ENCODE measurements around the gene CFAP61.
A peak's percentile ranks its signal among the peaks of the same experiment; 100 is the strongest.
"Not testable (repeated sequence)": the region's sequence is repeated elsewhere in the genome, so short reads cannot be mapped to it uniquely, and the experiment has no call there.

The CFAP61 gene

DNA sequence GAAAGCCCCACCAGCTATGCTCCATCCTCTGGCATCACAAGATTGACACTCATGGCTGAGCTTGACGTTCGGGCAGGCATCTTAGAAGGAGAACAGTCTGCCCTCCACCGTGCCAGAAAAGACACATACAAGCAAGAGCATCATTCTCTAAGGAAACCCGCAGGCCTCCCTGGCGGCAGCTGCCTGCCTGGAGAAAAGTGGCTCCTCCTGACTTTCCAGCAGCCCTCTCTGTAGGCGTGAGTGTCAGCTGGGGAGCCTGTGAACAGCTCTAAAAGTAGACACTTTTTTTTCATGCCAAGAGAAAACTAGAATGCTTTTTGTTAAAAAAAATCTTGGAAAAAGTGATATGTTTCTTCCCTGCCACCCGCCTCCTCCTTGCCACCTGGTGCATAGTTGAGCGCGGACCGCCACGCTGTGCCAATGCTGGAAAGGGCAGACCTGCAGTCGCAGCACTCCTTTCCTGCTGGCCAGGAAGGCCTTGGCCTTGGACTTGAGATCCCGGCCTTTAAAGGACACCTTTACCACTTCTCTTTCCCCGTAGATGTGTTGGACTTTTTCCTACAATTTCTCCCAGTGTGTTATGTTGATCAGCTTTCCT lies 285.9 kb downstream of the CFAP61 start:
- no peak for FAIRE-seq

DNA sequence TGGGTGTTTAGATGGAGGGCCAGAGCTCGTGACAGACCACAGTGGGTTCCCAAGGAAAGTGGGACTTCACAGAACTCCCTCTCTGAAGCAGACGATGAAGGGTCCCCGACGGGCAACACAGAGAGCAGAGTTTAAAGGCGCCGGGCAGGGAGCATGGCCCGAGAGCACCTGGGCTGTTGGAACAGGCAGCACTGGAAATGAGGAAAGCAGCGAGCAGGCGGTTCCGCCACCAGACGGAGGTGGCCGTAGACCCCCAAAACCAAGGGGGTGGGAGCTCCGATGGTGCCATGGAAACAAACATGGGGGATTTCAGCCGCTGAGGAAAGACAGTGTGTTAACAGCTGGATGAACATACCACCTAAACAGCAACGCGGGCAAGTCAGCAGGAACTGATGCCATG lies 288.1 kb downstream of the CFAP61 start:
- FAIRE-seq, result no peak

DNA sequence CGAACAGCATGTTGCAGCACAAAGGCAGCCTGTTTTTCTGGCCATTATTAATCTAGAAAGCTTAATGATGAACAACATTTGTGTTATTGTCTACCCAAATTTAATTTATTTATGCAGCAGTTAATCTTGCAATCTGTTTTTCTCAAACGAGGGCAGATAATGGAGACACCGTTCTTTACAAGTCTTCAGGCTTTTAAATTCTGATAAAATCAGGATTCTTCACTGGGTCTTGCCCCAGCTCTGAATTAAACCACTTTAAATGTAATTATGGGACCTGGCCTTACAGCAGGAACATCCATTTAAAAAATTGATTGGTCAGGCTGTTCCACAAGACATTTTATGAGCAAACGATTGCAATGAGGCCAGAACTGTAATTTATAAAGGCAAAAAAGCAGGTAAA lies 289.0 kb downstream of the CFAP61 start:
- no peak for FAIRE-seq

DNA sequence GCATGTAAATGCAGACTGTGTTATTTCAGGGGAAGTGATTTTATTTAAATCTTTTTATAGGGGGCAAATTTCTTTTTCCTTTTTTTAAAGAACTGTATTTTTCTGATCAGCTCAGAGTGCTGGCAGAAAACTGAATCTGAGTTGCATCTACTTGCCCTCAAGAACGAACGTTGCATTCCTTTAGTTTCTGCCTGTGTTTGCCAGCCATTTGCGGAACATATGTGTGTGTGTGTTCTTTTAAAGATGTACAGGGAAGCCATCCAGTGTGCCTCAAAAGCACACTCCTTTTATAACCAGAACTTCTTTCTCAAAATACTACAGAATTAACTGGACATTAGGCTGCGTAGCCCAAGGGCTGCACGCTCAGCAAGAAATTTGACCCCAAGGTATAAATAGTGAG lies 289.7 kb downstream of the CFAP61 start:
- FAIRE-seq, result no peak

DNA sequence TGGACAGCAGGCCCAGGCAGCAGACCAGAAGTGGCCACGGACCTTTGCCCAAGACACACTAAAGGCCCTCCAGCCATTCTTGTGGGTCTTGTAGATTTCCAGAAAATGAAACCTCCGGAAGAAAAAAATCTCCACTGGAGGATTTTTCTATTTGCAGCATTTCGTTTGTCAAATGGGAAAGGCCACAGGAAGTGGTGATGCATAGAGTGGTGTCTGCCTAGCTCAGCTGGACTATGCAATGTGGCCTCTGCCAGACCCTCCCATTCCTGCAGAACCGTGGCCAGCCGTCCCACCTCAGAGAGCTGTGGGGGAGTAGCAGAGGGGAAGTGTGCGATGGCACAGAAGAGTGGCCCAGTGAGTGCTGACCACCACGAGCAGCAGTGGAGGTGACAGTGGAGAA lies 291.6 kb downstream of the CFAP61 start:
- no peak for FAIRE-seq

DNA sequence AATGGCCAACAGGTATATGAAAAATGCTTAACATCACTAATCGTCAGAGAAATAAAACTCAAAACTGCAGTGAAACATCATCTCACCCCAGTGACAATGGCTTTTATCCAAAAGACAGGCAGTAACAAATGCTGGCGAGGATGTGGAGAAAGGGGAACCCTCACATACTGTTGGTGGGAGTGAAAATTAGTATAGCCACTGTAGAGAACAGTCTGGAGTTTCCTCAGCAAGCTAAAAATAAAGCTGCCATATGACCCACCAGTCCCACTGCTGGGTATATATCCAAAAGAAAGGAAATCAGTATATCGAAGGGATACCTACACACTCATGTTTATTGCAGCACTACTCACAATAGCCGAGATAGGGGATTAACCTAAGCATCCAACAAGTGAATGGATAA lies 292.1 kb downstream of the CFAP61 start:
- no peak for FAIRE-seq

DNA sequence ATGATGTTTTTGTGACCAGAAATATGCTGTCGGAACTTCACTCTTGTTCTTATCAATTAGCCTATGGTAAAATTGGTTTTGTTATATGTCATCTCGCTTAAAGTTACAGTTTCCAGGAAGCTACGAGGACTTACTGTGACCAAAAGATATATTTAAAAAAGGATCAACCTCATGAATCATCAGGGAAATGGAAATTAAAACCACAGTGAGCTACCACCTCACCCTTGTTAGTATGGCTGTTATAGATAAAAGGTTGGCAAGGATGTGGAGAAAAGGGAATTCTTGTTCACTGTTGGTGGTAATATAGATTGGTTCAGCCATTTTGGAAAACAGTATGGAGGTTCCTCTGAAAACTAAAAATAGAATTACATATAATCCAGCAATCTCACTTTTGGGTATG lies 301.2 kb downstream of the CFAP61 start:
- no peak for FAIRE-seq

DNA sequence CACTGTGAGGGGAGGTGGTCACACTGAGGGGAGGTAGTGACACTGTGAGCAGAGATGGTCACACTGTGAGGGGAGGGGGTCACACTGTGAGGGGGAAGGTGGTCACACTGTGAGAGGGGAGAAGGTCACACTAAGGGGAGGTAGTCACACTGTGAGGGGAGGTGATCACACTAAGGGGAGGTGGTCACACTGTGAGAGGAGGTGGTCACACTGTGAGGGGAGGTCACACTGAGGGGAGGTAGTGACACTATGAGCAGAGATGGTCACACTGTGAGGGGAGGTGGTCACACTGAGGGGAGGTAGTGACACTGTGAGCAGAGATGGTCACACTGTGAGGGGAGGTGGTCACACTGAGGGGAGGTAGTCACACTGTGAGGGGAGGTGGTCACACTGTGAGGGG lies 303.2 kb downstream of the CFAP61 start:
- not testable (repeated sequence) for FAIRE-seq

DNA sequence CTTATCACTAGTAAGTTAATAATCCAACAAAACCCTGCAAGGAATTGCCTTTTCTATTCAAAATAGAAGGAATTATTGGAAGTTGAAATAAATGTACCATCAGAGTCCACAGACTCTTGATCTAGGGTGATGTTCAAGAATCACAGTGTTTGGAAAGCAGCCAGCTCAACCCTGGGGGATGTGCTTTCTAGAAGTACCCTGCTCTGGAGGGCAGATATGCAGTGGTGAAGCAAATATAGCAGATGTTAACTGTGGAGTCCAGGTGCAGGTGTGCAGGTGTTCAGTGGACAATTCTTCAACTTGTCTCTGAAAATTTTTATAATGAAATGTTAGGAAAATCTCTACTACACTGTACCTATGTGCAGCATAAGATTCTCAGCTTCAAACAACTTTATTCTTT lies 306.5 kb downstream of the CFAP61 start:
- FAIRE-seq, result no peak

DNA sequence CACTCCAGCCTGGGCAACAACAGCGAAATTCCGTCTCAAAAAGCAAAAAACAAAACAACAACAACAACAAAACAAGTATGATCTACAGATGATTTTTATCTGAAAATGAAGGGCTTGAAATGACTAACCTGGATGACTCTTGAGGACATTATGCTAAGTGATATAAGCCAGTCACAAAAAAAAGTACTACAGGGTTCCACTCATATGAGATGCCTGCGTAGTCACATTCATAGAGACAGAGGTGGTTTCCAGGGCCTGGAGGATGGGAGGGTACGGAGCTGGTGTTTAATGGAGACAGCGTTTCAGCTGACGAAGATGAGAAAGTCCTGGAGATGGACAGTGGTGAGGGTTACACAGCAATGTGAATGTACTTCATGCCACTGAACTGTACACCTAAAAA lies 307.3 kb downstream of the CFAP61 start:
- no peak for FAIRE-seq

DNA sequence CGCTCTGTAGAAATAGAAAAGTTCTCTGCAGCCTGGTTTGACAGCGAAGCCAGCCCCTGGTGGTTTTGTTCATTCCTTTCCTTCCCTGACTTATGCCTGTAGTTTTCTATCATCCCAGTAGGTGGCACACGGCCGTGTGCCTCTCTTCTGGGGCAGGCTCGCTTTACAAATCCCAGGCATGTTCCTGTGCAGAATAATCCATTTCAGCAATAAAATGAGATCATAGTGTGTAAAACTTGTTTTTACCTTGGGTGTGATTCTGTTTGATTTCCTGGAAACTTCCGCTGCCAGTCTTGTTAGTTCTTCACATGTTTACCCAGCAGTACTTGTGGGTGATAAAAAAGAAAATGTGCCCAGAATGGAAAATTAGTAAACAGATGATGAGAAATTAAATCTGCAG lies 308.1 kb downstream of the CFAP61 start:
- peak; percentile 26 for FAIRE-seq

DNA sequence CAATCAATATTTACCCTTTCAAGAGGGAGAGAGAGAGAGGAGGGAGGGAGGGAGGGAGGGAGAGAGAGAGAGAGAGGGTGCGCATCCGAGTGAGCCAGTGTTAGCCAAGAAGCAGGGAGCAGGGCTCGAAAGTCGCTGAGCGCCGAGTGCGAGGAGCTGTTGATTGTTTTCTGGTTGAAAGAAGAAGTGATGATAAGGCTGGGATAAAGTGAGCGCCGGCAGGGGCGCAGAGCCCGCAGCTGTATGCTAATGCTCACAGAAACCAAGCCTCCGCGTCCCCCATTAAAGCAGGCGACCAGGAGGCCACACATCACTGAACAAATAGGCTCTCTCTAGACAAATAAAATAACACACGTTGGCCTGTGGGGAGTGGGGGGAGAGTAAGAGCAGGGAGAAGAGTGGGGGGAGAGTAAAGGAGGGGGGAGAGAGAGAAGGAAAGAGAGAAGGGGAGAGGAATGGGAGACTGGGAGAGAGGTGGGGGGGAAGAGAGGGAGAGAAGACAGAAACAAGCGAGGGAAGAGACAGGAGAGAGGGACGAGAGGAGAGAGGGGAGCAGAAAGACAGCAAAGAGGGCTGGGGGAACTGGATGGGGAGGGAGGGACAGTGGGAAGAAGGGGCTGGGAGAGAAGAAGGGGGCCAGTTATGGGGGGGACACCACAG lies 310.6 kb downstream of the CFAP61 start:
- FAIRE-seq, result no peak

DNA sequence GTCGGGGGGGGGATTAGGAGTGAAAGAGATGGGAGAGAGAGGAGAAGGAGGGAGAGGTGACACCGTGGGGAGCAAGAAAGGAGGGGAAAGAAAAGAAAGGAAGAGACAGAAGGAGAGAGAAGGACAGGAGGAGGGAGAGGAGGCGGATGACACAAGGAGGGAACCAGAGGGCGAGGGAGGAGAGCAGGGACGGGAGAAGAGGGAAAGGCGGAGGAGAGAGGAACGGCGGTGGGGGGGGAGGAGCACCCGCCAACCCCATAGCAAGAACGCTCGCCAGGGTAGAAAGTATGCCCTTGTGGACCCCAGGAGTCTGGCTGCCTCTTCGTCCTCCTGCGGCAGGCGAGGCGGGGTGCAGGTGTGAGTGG lies 311.1 kb downstream of the CFAP61 start:
- FAIRE-seq, result no peak

DNA sequence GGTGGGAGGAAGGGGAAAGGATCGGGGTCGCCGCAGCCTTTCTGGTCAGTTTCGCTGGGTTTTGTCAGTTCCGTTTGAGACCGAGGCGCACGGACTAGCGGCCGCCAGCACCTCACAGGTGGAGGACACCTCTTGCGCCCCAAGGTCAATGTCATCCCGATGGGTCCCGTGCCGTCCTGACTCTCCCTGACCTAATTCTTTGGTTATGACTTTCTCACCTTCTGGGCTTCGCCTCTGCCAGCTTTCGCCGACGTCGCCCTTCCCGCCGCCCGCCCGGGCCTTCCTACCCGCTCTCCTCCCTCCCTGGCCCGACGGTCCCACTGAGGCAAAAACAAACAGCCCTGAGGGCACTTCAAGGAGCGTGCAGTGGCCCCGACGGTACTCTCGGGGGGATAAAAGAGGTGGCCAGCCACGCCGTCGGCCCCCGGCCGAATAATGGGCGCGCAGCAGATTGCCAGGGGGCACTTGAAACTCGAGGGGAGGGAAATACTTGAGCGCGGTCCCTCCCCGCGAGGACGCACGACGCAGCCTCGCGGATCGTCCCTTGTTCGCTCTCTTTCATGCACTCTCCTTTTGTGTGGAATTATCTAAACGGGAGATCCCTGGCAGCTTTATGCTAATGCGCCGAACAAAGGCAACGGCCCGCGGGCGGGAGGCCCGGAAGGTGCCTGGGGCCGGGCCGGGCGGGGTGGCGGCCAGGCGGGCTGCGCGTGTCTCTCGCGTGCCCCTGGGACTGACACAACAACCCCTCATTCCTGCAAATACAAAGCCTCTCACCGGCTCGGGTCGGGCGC lies 311.7 kb downstream of the CFAP61 start:
- no peak for FAIRE-seq

DNA sequence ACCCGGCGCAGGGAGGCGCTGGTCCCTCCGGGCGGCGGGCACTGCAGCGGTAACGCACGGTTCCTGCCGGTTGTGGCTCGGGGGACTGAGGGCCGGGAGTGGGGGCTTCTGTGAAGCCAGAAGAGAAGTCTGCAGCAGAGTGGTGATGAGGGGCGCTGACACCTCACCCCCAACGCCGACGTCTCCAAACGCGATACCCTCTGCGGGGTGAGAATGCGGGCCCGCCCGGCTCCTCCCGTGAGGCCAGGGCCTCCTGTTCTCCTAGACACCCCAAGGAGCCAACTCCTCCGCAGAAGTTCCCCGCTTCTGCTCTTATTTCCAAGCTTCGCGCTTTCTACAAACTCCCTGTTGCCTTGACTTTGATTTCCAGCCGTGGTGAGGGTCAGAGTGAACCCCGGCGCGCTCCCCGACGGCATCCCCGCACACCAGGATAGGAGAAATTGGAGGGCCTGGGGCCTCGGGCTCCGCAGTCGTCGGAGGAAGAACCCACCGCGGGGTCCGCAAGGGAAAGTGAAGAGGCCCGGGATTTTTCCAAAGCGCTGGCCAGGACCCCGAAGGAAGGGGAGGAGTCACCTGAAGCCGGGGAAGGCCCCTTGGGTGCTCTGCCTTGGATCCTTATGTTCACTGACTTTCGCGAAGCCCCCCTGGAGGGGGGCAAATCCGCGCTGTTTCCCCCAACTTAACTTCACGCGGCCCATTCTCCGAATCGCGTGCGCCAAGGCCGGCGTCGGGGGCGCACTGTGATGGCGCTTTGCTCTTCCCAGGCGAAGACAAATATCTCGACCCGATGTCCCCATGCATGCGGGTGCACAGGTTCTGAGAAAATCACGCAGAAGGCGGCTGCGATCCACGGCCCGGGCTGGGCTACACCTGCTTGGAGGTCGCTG lies 312.5 kb downstream of the CFAP61 start:
- no peak for FAIRE-seq

DNA sequence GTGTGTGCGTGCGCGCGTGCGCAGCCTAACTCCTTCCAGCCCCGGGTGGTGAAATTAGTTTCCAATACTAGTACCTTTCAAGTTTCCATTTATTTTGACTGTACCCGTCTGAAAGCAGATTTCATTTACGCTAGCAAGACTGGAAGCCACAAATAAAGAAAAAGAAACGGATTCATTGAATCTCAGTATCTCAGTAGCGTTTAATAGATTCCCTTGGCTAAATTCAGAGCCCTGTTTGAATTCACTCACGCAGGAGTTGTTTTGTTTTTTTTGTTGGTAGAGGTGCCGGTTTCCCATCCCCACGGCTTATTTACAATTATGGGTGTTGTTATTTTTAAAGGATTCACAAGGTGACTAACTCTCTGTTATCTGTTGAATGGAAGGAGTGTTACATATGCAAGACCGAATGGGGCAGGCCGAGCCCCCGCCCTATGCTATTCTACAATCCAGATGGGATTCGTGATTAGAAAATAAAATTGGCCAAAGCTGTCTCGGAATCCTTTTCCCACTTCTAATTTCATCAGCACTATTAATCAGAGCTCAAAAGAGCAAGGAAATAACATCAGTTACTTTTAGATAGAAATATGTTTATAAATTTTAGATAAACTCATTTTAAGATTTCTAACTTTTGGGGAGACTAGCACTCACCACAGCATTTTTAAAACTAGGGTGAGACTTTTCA lies 313.3 kb downstream of the CFAP61 start:
- FAIRE-seq, result no peak

DNA sequence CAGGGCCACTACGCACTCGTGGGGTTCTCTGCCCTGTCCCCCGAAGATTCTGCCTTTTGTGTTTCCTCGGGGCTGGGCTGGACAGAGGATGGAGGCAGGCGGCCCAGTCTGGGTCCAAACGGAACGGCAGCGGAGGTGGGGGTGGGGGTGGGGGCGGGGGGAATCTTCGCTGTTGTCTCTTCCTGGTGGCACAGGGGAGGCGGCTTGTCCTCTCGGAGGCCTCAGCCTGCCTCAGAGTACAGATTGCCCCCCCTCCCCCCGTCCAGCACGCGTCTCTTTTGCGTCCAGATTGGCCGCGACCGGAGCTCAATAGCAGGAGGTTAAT lies 314.2 kb downstream of the CFAP61 start:
- FAIRE-seq, result no peak

DNA sequence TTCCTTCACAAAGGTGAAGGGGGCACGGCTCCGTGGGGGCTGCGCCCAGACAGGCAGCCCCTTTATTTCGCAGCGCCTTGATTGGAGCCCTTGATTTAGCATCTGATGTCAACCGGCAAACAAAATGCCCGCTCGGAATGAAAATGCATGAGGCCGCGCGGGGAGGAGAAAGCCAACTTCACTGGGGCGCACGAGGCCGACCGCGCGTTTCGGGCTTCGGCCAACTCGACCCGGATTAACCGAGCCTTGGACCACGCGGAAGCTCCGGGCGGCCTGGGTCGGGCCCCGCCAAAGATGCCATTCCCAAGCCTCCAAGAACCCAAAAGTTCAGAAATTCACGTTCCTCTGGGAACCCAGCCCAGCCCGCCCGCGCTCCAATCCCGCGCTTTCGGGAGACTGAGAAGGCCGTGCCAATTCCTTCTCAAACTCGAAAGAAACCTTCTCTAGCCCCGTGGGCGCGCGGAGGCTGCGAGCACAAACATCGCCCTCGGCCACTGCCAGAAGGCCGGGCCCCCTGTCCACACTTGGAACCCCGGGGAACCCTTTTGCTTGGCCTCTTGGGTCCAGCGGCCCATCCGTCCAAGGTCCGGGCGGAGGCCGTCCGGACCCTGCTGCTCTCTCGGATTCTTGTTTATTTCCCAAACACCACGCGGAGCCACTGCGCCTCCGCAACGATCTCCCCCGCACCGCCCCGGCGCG lies 314.7 kb downstream of the CFAP61 start:
- no peak for FAIRE-seq

DNA sequence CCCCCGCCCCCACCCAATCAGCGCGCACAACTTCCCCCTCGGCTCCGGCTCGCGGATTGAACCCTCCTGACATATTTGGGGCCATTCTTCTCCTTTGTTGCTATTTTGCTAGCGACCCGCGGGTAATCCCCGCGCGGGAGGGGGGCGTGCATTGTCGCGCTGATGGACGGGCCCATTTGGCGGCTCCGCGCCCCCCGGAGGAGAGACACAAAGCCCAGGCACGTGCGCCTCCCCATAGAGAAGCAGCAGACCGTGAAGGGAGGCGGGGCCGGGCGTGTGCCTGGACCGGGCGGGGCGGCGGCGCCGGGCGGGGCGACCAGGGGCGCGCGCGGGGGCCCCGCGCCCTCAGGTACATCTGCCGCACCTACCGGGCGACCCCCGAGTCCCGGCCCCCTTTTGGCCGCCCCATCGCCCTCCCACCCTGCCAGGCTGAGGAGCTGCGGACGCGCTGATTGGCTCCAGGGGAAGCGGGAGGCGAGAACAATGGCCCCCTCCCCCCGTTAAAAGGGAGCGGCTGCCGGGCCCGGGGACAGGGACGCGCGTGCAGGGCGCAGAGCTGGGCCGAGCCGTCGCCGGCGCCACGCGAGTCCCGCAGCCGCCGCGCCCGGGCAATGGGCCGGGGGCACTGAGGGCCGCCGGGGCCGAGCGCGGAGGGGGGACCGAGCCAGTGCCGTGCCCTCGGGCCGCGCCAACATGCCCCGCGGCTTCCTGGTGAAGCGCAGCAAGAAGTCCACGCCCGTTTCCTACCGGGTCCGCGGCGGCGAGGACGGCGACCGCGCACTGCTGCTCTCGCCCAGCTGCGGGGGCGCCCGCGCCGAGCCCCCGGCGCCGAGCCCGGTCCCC lies 315.5 kb downstream of the CFAP61 start, which contains the start of gene INSM1:
Gene INSM1 (plus strand): TSS at position 530 of the 843 bp plus-strand sequence. CDS start 164 bp downstream, at position 694.
- no peak for FAIRE-seq

DNA sequence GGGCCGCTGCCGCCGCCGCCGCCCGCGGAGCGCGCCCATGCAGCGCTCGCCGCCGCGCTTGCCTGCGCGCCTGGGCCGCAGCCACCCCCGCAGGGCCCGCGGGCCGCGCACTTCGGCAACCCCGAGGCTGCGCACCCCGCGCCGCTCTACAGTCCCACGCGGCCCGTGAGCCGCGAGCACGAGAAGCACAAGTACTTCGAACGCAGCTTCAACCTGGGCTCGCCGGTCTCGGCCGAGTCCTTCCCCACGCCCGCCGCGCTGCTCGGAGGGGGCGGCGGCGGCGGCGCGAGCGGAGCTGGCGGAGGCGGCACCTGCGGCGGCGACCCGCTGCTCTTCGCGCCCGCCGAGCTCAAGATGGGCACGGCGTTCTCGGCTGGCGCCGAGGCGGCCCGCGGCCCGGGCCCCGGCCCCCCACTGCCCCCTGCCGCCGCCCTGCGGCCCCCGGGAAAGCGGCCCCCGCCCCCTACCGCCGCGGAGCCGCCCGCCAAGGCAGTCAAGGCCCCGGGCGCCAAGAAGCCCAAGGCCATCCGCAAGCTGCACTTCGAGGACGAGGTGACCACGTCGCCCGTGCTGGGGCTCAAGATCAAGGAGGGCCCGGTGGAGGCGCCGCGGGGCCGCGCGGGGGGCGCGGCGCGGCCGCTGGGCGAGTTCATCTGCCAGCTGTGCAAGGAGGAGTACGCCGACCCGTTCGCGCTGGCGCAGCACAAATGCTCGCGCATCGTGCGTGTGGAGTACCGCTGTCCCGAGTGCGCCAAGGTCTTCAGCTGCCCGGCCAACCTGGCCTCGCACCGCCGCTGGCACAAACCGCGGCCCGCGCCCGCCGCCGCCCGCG lies 316.3 kb downstream of the CFAP61 start:
- FAIRE-seq, result no peak

All from TTC549 (cell line).